ENCODE data around the gene GFOD1. TPM values are rescaled to one million over a fixed set of nuclear protein-coding genes. Genes with fewer than 3 reads are reported as not detected.

Gene GFOD1
- total RNA-seq, 2 donors from 2014 or later = 10.0 to 12.2 TPM

GRCh38 chr6:13349811-13350506 lies 137.4 kb downstream of the GFOD1 start:
- DNase-seq (ENCODE audit: low spot score) = no peak
- intact Hi-C loops (cut with DNase I) = no loop called here

DNA sequence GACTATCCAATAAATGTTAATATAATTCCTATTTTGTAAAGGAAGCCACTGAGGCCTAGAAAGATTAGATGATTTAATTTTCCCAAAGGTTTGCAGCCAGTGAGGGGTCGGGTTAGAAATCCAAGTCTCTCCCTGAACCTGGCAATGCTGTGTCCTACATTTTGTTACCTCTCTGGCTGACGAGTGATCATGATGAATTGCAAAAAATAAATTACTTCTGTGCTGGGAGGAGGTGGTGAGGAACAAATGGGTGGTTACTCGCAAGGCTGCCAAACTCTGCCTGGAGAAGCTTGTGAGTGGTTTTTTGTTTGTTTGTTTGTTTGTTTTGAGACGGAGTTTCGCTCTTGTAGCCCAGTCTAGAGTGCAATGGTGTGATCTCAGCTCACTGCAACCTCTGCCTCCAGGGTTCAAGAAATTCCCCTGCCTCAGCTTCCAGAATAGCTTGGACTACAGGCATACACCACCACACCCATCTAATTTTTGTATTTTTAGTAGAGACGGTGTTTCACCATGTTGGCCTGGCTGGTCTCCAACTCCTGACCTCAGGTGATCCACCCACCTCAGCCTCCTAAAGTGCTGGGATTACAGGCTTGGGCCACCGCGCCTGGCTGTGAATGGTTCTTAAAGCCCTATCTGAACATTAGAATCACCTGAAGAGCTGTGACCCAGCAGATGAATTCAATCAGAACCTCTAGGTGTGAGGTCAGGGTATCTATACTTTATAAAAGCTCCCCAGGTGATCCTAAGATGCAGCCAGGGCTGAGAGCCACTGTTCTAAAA lies 138.9 kb downstream of the GFOD1 start:
- H3K27ac ChIP-seq = no peak overlapping the region
- no peak for DNase-seq (ENCODE audit: low spot score)
- no peaks in the 10 kb centered on the region for H3K27me3 ChIP-seq (replicated peaks; ENCODE audit: insufficient read depth)
- H3K9me3 ChIP-seq = no peaks in the 10 kb centered on the region
- H3K36me3 ChIP-seq = no peaks in the 10 kb centered on the region
- intact Hi-C loops (cut with DNase I) = no loop called here
- no peaks in the 10 kb centered on the region for H3K4me1 ChIP-seq (replicated peaks)
- 92% methylated on average over 8 of the region's 8 CpGs for WGBS
- TF ChIP-seq, protein P1, sequence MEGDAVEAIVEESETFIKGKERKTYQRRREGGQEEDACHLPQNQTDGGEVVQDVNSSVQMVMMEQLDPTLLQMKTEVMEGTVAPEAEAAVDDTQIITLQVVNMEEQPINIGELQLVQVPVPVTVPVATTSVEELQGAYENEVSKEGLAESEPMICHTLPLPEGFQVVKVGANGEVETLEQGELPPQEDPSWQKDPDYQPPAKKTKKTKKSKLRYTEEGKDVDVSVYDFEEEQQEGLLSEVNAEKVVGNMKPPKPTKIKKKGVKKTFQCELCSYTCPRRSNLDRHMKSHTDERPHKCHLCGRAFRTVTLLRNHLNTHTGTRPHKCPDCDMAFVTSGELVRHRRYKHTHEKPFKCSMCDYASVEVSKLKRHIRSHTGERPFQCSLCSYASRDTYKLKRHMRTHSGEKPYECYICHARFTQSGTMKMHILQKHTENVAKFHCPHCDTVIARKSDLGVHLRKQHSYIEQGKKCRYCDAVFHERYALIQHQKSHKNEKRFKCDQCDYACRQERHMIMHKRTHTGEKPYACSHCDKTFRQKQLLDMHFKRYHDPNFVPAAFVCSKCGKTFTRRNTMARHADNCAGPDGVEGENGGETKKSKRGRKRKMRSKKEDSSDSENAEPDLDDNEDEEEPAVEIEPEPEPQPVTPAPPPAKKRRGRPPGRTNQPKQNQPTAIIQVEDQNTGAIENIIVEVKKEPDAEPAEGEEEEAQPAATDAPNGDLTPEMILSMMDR (IDR thresholded peaks at IDR 0.05) = no peak
- TF ChIP-seq POLR2AphosphoS5 (IDR thresholded peaks at IDR 0.05) = no peak
- no peak for TF ChIP-seq POLR2A (IDR thresholded peaks at IDR 0.05)
- H3K4me3 ChIP-seq = no peak overlapping the region

More at GRCh38 chr6:13349811-13350506, 137.4 kb downstream of the GFOD1 start:
- H3K9me3 ChIP-seq = no peaks in the 10 kb centered on the region
- H3K4me1 ChIP-seq (replicated peaks) = no peaks in the 10 kb centered on the region
- no peak overlapping the region for H3K27ac ChIP-seq
- TF ChIP-seq, protein P1 (IDR thresholded peaks at IDR 0.05) = no peak
- TF ChIP-seq POLR2A (IDR thresholded peaks at IDR 0.05) (no peak), POLR2AphosphoS5 (IDR thresholded peaks at IDR 0.05) (no peak)
- no peaks in the 10 kb centered on the region for H3K36me3 ChIP-seq
- 78% methylated on average over 8 of the region's 8 CpGs for WGBS
- H3K4me3 ChIP-seq = no peak overlapping the region
- no peaks in the 10 kb centered on the region for H3K27me3 ChIP-seq (replicated peaks; ENCODE audit: insufficient read depth)

DNA sequence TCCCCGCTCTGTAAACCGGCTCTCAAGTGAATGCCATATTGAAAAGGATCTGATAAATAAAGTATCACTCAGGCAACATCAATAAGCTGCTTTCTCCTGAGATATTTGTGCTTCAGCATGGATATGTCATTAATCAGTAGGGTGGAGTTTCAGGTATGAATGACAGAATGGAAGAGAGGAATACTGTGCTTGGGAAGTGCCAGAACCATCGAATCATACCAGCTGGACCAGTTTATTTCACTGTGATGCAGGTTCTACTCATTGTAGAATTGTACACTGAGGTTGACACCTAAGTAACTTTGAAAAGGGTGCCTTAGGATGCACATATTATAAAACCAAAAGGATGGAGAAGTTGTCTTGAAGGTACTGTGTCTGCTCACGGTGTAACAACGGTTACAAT lies 141.2 kb downstream of the GFOD1 start:
- Histone ChIP-seq H3K27ac (no peak overlapping the region), H3K27me3 (replicated peaks; ENCODE audit: insufficient read depth) (no peaks in the 10 kb centered on the region), H3K9me3 (no peaks in the 10 kb centered on the region), H3K4me3 (no peak overlapping the region), H3K4me1 (replicated peaks) (no peaks in the 10 kb centered on the region), H3K36me3 (no peaks in the 10 kb centered on the region)
- TF ChIP-seq, protein P1 (IDR thresholded peaks at IDR 0.05) = no peak
- TF ChIP-seq POLR2A (IDR thresholded peaks at IDR 0.05) (no peak), POLR2AphosphoS5 (IDR thresholded peaks at IDR 0.05) (no peak)
- intact Hi-C loops (cut with DNase I) = no loop called here
- 91% methylated on average over 5 of the region's 5 CpGs for WGBS
- no peak for DNase-seq (ENCODE audit: low spot score)

- Histone ChIP-seq H3K27ac (no peak overlapping the region), H3K36me3 (no peaks in the 10 kb centered on the region), H3K9me3 (no peaks in the 10 kb centered on the region), H3K27me3 (replicated peaks; ENCODE audit: insufficient read depth) (no peaks in the 10 kb centered on the region), H3K4me3 (no peak overlapping the region), H3K4me1 (replicated peaks) (no peaks in the 10 kb centered on the region)
- intact Hi-C loops (cut with DNase I) = no loop called here
- TF ChIP-seq POLR2AphosphoS5 (IDR thresholded peaks at IDR 0.05) (no peak), POLR2A (IDR thresholded peaks at IDR 0.05) (no peak)
- TF ChIP-seq, protein P1 (IDR thresholded peaks at IDR 0.05) = no peak
- WGBS = 90% methylated on average over 5 of the region's 5 CpGs
- no peak for DNase-seq (ENCODE audit: low spot score)
Measured at GRCh38 chr6:13342414-13343019, 144.9 kb downstream of the GFOD1 start.
